Neural progenitor cell (in vitro differentiated cells): ENCODE data around the gene GALNT2. TPM values are rescaled to one million over a fixed set of nuclear protein-coding genes. Genes with fewer than 3 reads are reported as not detected.

Source experiments
- DNase-seq: peaks from one replicate; pipeline ENCODE4 v3.0.0-alpha.2; 2016; ENCODE audit warnings: low spot score
- H2AFZ ChIP-seq: fragments of 200-600 bp; sonication (generic); replicated peaks from 2 replicates; pipeline ENCODE4 v1.6.1; 2016; ENCODE audit warnings: antibody characterized with exemption
- H3F3A ChIP-seq: fragments of 200-600 bp; sonication (generic); 2 replicates; pipeline ENCODE4 v1.6.1; 2016; ENCODE audit warnings: antibody characterized with exemption, low read depth
- H3K27ac ChIP-seq: fragments of 200-600 bp; sonication (generic); 2 replicates; pipeline ENCODE4 v1.5.1; 2016; ENCODE audit warnings: mild to moderate bottlenecking
- H3K27me3 ChIP-seq: fragments of 200-600 bp; sonication (generic); 2 replicates; pipeline ENCODE4 v1.6.1; 2016; ENCODE audit warnings: mild to moderate bottlenecking, moderate library complexity
- H3K36me3 ChIP-seq: fragments of 200-600 bp; sonication (generic); 2 replicates; pipeline ENCODE4 v1.5.1; 2016
- H3K4me1 ChIP-seq: fragments of 200-600 bp; sonication (generic); 2 replicates; pipeline ENCODE4 v1.6.1; 2016; ENCODE audit warnings: mixed run types
- H3K4me2 ChIP-seq: fragments of 200-600 bp; sonication (generic); 2 replicates; pipeline ENCODE4 v1.6.1; 2016
- H3K4me3 ChIP-seq: fragments of 200-600 bp; sonication (generic); 2 replicates; pipeline ENCODE4 v1.5.1; 2016
- H3K79me2 ChIP-seq: fragments of 200-600 bp; sonication (generic); 2 replicates; pipeline ENCODE4 v1.6.1; 2016; ENCODE audit warnings: low read depth
- H3K9ac ChIP-seq: fragments of 200-600 bp; sonication (generic); 2 replicates; pipeline ENCODE4 v1.6.1; 2016
- H3K9me3 ChIP-seq: fragments of 200-600 bp; sonication (generic); 2 replicates; pipeline ENCODE4 v1.5.1; 2016; ENCODE audit warnings: low read depth
- H4K20me1 ChIP-seq: fragments of 200-600 bp; sonication (generic); 2 replicates; pipeline ENCODE4 v1.6.1; 2016; ENCODE audit warnings: low read depth
- H3K27ac Mint-ChIP-seq: 3 replicates; pipeline ENCODE4 v1.8.0; 2021; ENCODE audit warnings: mixed read lengths
- H3K27me3 Mint-ChIP-seq: 2 replicates; pipeline ENCODE4 v1.8.0; 2022; ENCODE audit warnings: low read depth, mild to moderate bottlenecking, inconsistent platforms, moderate library complexity, mixed read lengths; ENCODE audit not compliant: insufficient read depth
- H3K36me3 Mint-ChIP-seq: 3 replicates; pipeline ENCODE4 v1.8.0; 2021; ENCODE audit warnings: mixed read lengths
- H3K4me1 Mint-ChIP-seq: 3 replicates; pipeline ENCODE4 v1.8.0; 2021; ENCODE audit warnings: mixed read lengths
- H3K4me3 Mint-ChIP-seq: 3 replicates; pipeline ENCODE4 v1.8.0; 2021; ENCODE audit warnings: mild to moderate bottlenecking, moderate library complexity, mixed read lengths
- H3K9me3 Mint-ChIP-seq: 3 replicates; pipeline ENCODE4 v1.8.0; 2020; ENCODE audit warnings: mixed read lengths
- EZH2 ChIP-seq: fragments of 200-600 bp; sonication (generic); IDR thresholded peaks from 2 replicates; pipeline ENCODE4 v1.6.1; 2017; ENCODE audit warnings: antibody characterized with exemption, mild to moderate bottlenecking, moderate library complexity
- EZH2phosphoT487 ChIP-seq: fragments of 200-600 bp; sonication (generic); IDR thresholded peaks from 2 replicates; pipeline ENCODE4 v1.6.1; 2017; ENCODE audit warnings: antibody characterized with exemption
- total RNA-seq: library from RNA; depleted of rRNA; stranded (reverse); fragments of >200 nt; gene quantifications from 2 replicates; pipeline ENCODE4 v1.2.3, GENCODE V29; 2015; ENCODE audit warnings: low replicate concordance
- TF ChIP-seq, protein P1 (sequence below): fragments of 200-600 bp; sonication (generic); IDR thresholded peaks from 2 replicates; pipeline ENCODE4 v1.5.1; 2017; ENCODE audit warnings: antibody characterized with exemption, mild to moderate bottlenecking

GALNT2 gene
- total RNA-seq, 1 donor from 2014 or later, result 37.6 TPM

DNA sequence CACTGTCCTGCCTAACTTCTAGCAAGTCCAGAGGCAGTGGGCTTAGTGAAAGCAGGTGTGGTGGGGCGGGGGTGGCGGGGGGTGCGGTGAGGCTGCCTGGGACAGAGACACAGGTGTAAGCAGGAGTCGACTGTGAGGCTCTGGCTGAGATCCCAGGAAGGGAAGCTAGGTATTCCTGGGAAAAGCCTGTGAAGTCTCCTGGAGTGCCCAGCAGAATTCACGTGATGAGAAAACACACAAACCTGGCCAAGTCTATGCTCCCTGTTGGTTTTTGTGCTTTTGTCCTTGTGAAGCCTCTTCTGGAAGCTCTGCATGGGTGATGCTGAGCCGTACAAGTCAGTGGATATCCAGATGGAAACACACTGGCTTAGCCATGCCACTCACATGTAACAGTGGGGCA lies 5.3 kb downstream of the GALNT2 start:
- TF ChIP-seq, protein P1, sequence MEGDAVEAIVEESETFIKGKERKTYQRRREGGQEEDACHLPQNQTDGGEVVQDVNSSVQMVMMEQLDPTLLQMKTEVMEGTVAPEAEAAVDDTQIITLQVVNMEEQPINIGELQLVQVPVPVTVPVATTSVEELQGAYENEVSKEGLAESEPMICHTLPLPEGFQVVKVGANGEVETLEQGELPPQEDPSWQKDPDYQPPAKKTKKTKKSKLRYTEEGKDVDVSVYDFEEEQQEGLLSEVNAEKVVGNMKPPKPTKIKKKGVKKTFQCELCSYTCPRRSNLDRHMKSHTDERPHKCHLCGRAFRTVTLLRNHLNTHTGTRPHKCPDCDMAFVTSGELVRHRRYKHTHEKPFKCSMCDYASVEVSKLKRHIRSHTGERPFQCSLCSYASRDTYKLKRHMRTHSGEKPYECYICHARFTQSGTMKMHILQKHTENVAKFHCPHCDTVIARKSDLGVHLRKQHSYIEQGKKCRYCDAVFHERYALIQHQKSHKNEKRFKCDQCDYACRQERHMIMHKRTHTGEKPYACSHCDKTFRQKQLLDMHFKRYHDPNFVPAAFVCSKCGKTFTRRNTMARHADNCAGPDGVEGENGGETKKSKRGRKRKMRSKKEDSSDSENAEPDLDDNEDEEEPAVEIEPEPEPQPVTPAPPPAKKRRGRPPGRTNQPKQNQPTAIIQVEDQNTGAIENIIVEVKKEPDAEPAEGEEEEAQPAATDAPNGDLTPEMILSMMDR, result no peak
- TF ChIP-seq EZH2phosphoT487 (no peak), EZH2 (no peak)
- Mint-ChIP-seq H3K4me3 (no peak overlapping the region), H3K27ac (no peak overlapping the region), H3K27me3 (peaks cover 2% of the 10 kb centered on the region), H3K9me3 (no peaks in the 10 kb centered on the region), H3K36me3 (peaks cover 11% of the 10 kb centered on the region), H3K4me1 (peaks cover 38% of the 10 kb centered on the region)
- no peaks in the 10 kb centered on the region for H3K9me3 ChIP-seq
- no peak overlapping the region for H3K4me2 ChIP-seq
- H3K27ac ChIP-seq, result no peak overlapping the region
- no peak overlapping the region for H3K9ac ChIP-seq
- peaks cover 91% of the 10 kb centered on the region for H4K20me1 ChIP-seq
- H2AFZ ChIP-seq, result no peak overlapping the region
- no peaks in the 10 kb centered on the region for H3K36me3 ChIP-seq
- H3K27me3 ChIP-seq, result peaks cover 8% of the 10 kb centered on the region
- H3K79me2 ChIP-seq, result peaks cover 89% of the 10 kb centered on the region
- H3K4me3 ChIP-seq, result no peak overlapping the region
- DNase-seq, result no peak
- peaks cover 23% of the 10 kb centered on the region for H3F3A ChIP-seq
- H3K4me1 ChIP-seq, result peaks cover 22% of the 10 kb centered on the region

DNA sequence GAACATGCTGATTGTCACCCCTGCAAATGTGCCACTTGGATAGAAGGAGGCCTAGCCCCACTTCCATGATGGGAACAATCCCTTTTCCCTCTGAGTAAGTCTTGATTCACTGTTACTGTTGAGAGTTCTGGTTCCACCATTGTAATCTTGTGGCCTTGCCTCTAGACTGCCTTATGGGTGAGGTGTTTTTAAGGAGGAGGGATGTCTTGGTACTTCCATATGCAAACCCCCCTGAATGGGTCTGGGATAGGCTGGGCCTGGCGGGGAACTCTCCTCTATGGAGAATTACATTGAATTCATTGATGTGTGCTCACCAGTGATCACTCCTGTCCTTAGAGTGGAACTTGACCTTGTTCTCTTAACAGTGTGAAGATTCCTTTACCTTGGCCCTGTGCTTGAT lies 5.8 kb downstream of the GALNT2 start:
- Mint-ChIP-seq H3K4me3 (no peak overlapping the region), H3K4me1 (peaks cover 38% of the 10 kb centered on the region)

DNA sequence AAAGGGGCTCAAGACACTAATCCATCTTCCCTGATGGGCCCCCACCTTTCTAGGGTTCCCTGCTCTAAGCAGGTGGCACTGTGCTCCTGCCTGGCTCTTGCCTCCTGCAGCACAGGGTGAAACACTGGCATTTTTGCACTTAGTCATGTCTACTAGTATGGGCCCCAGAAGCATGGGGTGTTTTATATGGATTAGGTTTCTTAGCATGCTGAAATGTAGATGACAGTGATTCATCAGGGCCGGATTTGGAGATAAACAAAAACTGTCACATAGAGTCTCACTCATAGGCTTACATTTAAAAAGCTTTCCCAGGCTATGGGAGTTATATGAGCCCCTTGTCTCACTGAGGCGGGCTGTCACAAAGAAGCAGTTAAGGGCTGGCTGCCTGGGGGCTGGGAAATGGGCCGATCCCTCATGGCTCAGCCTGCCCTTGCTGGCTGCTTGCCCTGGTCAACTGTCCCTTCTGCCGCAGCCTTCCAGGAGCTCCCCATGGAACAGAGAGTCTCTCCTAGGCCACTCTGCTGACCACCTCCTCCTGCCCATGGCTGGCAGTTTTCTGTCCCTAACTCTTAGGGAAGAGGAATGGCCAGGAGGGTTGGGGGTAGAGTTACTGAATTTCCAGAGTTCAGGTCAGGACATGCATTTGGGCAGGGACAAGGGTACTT lies 6.5 kb downstream of the GALNT2 start:
- Histone ChIP-seq H3K4me1 (peaks cover 24% of the 10 kb centered on the region), H4K20me1 (peaks cover 93% of the 10 kb centered on the region), H3K79me2 (peaks cover 93% of the 10 kb centered on the region), H3K9me3 (no peaks in the 10 kb centered on the region), H3K36me3 (no peaks in the 10 kb centered on the region), H3K4me3 (no peak overlapping the region), H3K9ac (no peak overlapping the region), H3K4me2 (no peak overlapping the region), H2AFZ (no peak overlapping the region), H3K27me3 (peaks cover 6% of the 10 kb centered on the region), H3K27ac (no peak overlapping the region), H3F3A (peaks cover 11% of the 10 kb centered on the region)
- Mint-ChIP-seq H3K9me3 (no peaks in the 10 kb centered on the region), H3K4me3 (no peak overlapping the region), H3K27ac (no peak overlapping the region), H3K4me1 (peaks cover 35% of the 10 kb centered on the region), H3K27me3 (peaks cover 2% of the 10 kb centered on the region), H3K36me3 (peaks cover 12% of the 10 kb centered on the region)
- TF ChIP-seq EZH2, result no peak
- TF ChIP-seq EZH2phosphoT487, result no peak
- TF ChIP-seq, protein P1, result no peak
- no peak for DNase-seq

More for the DNA sequence above, 5.8 kb downstream of the GALNT2 start:
- Histone ChIP-seq H3K27me3 (peaks cover 8% of the 10 kb centered on the region), H3K9me3 (no peaks in the 10 kb centered on the region), H3K79me2 (peaks cover 93% of the 10 kb centered on the region), H3K9ac (no peak overlapping the region), H3K4me2 (no peak overlapping the region), H3K36me3 (no peaks in the 10 kb centered on the region), H3K4me1 (peaks cover 25% of the 10 kb centered on the region), H3K27ac (no peak overlapping the region), H2AFZ (no peak overlapping the region), H3F3A (peaks cover 17% of the 10 kb centered on the region), H3K4me3 (no peak overlapping the region), H4K20me1 (peaks cover 95% of the 10 kb centered on the region)
- Mint-ChIP-seq H3K27me3 (peaks cover 2% of the 10 kb centered on the region), H3K36me3 (peaks cover 12% of the 10 kb centered on the region), H3K27ac (no peak overlapping the region), H3K9me3 (no peaks in the 10 kb centered on the region)
- DNase-seq, result no peak
- TF ChIP-seq, protein P1, result no peak
- TF ChIP-seq EZH2 (no peak), EZH2phosphoT487 (no peak)
